H9 (cell line): ENCODE results near the gene LRRC55. TPM values are rescaled to one million over a fixed set of nuclear protein-coding genes. Genes with fewer than 3 reads are reported as not detected.

Experiments
- DNase-seq: peaks from one replicate; pipeline ENCODE4 v3.0.0-alpha.2; 2017
- H2AFZ ChIP-seq: one replicate; pipeline ENCODE4 v1.6.1; 2013; ENCODE audit warnings: mild to moderate bottlenecking, low read length, control low read depth, moderate library complexity
- H2AK5ac ChIP-seq: 2 replicates; pipeline ENCODE4 v1.6.1; 2013; ENCODE audit warnings: low read length, control low read depth, mixed read lengths; ENCODE audit not compliant: insufficient read length
- H2BK120ac ChIP-seq: one replicate; pipeline ENCODE4 v1.6.1; 2013; ENCODE audit warnings: low read depth, mild to moderate bottlenecking, low read length, control low read depth, inconsistent platforms; ENCODE audit not compliant: poor library complexity, severe bottlenecking
- H2BK12ac ChIP-seq: 2 replicates; pipeline ENCODE4 v1.6.1; 2013; ENCODE audit warnings: low read length, control low read depth, mixed read lengths, low read depth; ENCODE audit not compliant: insufficient read length
- H2BK15ac ChIP-seq: 2 replicates; pipeline ENCODE4 v1.6.1; 2013; ENCODE audit warnings: low read depth, low read length, control low read depth
- H2BK20ac ChIP-seq: one replicate; pipeline ENCODE4 v1.6.1; 2013; ENCODE audit warnings: low read depth, mild to moderate bottlenecking, low read length, control low read depth, inconsistent platforms; ENCODE audit not compliant: poor library complexity, severe bottlenecking
- H2BK5ac ChIP-seq: 2 replicates; pipeline ENCODE4 v1.6.1; 2013; ENCODE audit warnings: low read length, control low read depth, mixed read lengths; ENCODE audit not compliant: insufficient read length
- H3K14ac ChIP-seq: 2 replicates; pipeline ENCODE4 v1.6.1; 2013; ENCODE audit warnings: low read length, control low read depth; ENCODE audit not compliant: insufficient read depth
- H3K18ac ChIP-seq: 2 replicates; pipeline ENCODE4 v1.6.1; 2013; ENCODE audit warnings: low read depth, mild to moderate bottlenecking, mixed read lengths, low read length, control low read depth; ENCODE audit not compliant: insufficient read length
- H3K23ac ChIP-seq: 2 replicates; pipeline ENCODE4 v1.6.1; 2013; ENCODE audit warnings: low read length, control low read depth, mixed read lengths, low read depth; ENCODE audit not compliant: insufficient read length
- H3K23me2 ChIP-seq: 2 replicates; pipeline ENCODE4 v1.6.1; 2013; ENCODE audit warnings: low read depth, mild to moderate bottlenecking, mixed read lengths, low read length, control low read depth; ENCODE audit not compliant: insufficient read length, poor library complexity, severe bottlenecking
- H3K27ac ChIP-seq: 2 replicates; pipeline ENCODE4 v1.5.1; 2013; ENCODE audit warnings: low read length, control low read depth, mixed read lengths, low read depth; ENCODE audit not compliant: insufficient read length
- H3K27me3 ChIP-seq: 2 replicates; pipeline ENCODE4 v1.6.1; 2013; ENCODE audit warnings: low read length, control low read depth, inconsistent platforms; ENCODE audit not compliant: insufficient read depth
- H3K4ac ChIP-seq: 2 replicates; pipeline ENCODE4 v1.6.1; 2013; ENCODE audit warnings: low read depth, mild to moderate bottlenecking, control low read depth, inconsistent platforms, low read length, moderate library complexity
- H3K4me1 ChIP-seq: 2 replicates; pipeline ENCODE4 v1.6.1; 2013; ENCODE audit warnings: low read length, control low read depth, inconsistent platforms; ENCODE audit not compliant: insufficient read depth
- H3K4me2 ChIP-seq: 2 replicates; pipeline ENCODE4 v1.6.1; 2013; ENCODE audit warnings: low read length, control low read depth, mixed read lengths; ENCODE audit not compliant: insufficient read length, insufficient read depth
- H3K56ac ChIP-seq: 2 replicates; pipeline ENCODE4 v1.6.1; 2013; ENCODE audit warnings: low read depth, mild to moderate bottlenecking, mixed read lengths, low read length, control low read depth; ENCODE audit not compliant: insufficient read length
- H3K79me1 ChIP-seq: 2 replicates; pipeline ENCODE4 v1.6.1; 2013; ENCODE audit warnings: low read depth, mild to moderate bottlenecking, moderate library complexity, low read length, control low read depth, inconsistent platforms; ENCODE audit not compliant: insufficient read depth, poor library complexity, severe bottlenecking
- H3K79me2 ChIP-seq: 2 replicates; pipeline ENCODE4 v1.6.1; 2013; ENCODE audit warnings: low read length, control low read depth, inconsistent platforms; ENCODE audit not compliant: insufficient read depth
- H3K9ac ChIP-seq: 2 replicates; pipeline ENCODE4 v1.6.1; 2013; ENCODE audit warnings: low read length, control low read depth, mixed read lengths; ENCODE audit not compliant: insufficient read length; ENCODE audit errors: extremely low read depth
- H3K9me3 ChIP-seq: one replicate; pipeline ENCODE4 v1.6.1; 2013; ENCODE audit warnings: low read depth, low read length, inconsistent platforms; ENCODE audit not compliant: control insufficient read depth
- H3T11ph ChIP-seq: one replicate; pipeline ENCODE4 v1.6.1; 2013; ENCODE audit warnings: mild to moderate bottlenecking, low read length, control low read depth, inconsistent platforms
- H4K20me1 ChIP-seq: one replicate; pipeline ENCODE4 v1.6.1; 2013; ENCODE audit not compliant: control insufficient read depth, insufficient read length, insufficient read depth
- H4K5ac ChIP-seq: 2 replicates; pipeline ENCODE4 v1.6.1; 2013; ENCODE audit warnings: low read depth, mild to moderate bottlenecking, mixed read lengths, low read length, control low read depth; ENCODE audit not compliant: insufficient read length
- H4K8ac ChIP-seq: replicated peaks from 2 replicates; pipeline ENCODE4 v1.6.1; 2013; ENCODE audit warnings: low read length, control low read depth, mixed read lengths, low read depth; ENCODE audit not compliant: insufficient read length
- H4K91ac ChIP-seq: 2 replicates; pipeline ENCODE4 v1.6.1; 2013; ENCODE audit warnings: low read depth, mild to moderate bottlenecking, moderate library complexity, mixed read lengths, low read length, control low read depth; ENCODE audit not compliant: insufficient read length
- H3K27ac Mint-ChIP-seq, 3 experiments: 2 replicates in 2 of 3; 3 replicates in 1 of 3; pipeline ENCODE4 v1.8.0; 2020 to 2021; ENCODE audit warnings: mixed read lengths in 3 of 3, mild to moderate bottlenecking in 1 of 3, moderate library complexity in 1 of 3
- H3K27me3 Mint-ChIP-seq: 2 replicates; pipeline ENCODE4 v1.8.0; 2021; ENCODE audit warnings: low read depth, mild to moderate bottlenecking, moderate library complexity, mixed read lengths
- H3K36me3 Mint-ChIP-seq, 3 experiments: 2 replicates in 2 of 3; 3 replicates in 1 of 3; pipeline ENCODE4 v1.8.0; 2020 to 2021; ENCODE audit warnings: low read depth in 3 of 3, mixed read lengths in 3 of 3; ENCODE audit not compliant: insufficient read depth in 1 of 3
- H3K4me1 Mint-ChIP-seq, 2 experiments: 2 replicates each; pipeline ENCODE4 v1.8.0; 2020; ENCODE audit warnings: mixed read lengths in 2 of 2
- H3K4me3 Mint-ChIP-seq, 2 experiments: 2 replicates in 1 of 2; 3 replicates in 1 of 2; pipeline ENCODE4 v1.8.0; 2020 to 2021; ENCODE audit warnings: mild to moderate bottlenecking in 2 of 2, mixed read lengths in 2 of 2, moderate library complexity in 1 of 2
- H3K9me3 Mint-ChIP-seq, 2 experiments: 2 replicates in 1 of 2; 3 replicates in 1 of 2; pipeline ENCODE4 v1.8.0; 2020; ENCODE audit warnings: mild to moderate bottlenecking in 2 of 2, mixed read lengths in 2 of 2, moderate library complexity in 1 of 2
- CTCF ChIP-seq: fragments of 200-600 bp; sonication (generic); conservative IDR thresholded peaks from 3 replicates; pipeline ENCODE4 v1.8.0; 2021; ENCODE audit warnings: antibody characterized with exemption, mild to moderate bottlenecking
- WGBS: extraction: QIAGEN DNeasy Blood & Tissue Kit; methylation state at CpG from one replicate; pipeline ENCODE4 v1.1.7; 2013; ENCODE audit warnings: missing lambda C conversion rate, low lambda C conversion rate, mixed read lengths; ENCODE audit not compliant: insufficient read length; ENCODE audit errors: extremely low coverage; 5-methylcytosine and 5-hydroxymethylcytosine counted together
- total RNA-seq: library from RNA; stranded (reverse); gene quantifications from 2 replicates; pipeline ENCODE4 v1.2.1, GENCODE V29; 2021

The LRRC55 gene
- total RNA-seq, 1 experiment from 2014 or later: 1.0 TPM

DNA sequence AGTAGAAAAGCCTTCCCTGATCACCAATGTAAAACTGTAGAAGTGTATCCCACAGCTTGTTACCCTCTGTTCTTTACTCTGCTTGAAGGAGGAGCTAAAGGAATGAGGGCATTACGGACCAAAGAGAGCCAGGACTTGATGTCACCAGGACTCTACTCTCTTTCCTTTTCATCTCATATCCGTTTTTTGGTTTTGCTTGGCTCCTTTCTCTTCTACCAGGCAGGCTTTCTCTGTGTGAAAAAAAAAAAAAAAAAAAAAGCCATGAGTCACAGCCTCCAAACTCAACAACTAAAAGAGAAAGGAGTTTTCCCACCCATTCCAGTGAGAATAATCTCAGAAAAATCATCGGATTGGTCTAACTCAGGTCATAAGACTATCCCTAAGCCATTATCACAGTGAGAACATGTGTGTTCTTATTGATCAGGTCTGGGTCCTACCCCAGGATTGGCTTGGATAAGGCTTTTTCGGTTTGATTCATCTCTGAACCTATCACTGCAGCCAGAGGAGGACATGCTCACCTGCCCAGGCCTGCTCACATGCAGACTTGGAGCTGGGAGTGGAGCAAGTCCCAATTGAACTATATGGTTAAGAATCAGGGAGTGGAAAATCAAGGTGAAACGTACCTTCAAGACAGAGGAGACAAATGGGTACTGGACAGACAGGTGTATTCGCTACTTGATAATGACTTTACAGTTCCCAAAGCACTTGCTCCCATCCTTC lies 19.4 kb upstream of the LRRC55 start:
- H4K20me1 ChIP-seq: peaks cover 2% of the 10 kb centered on the region
- no peak overlapping the region for H3T11ph ChIP-seq
- Mint-ChIP-seq H3K36me3 (no peaks in the 10 kb centered on the region), H3K4me3 (no peak overlapping the region), H3K4me1 (peaks cover 4 to 7% of the 10 kb centered on the region in 2 experiments), H3K27me3 (peaks cover 17% of the 10 kb centered on the region), H3K9me3 (no peaks in the 10 kb centered on the region), H3K27ac (no peak overlapping the region)
- H3K27ac ChIP-seq: no peak overlapping the region
- no peaks in the 10 kb centered on the region for H3K79me1 ChIP-seq
- no peak overlapping the region for H4K5ac ChIP-seq
- no peaks in the 10 kb centered on the region for H3K4me1 ChIP-seq
- WGBS: no CpG with 5 or more reads among the region's 6 CpGs
- no peak overlapping the region for H2BK12ac ChIP-seq
- no peak overlapping the region for H2BK15ac ChIP-seq
- H2AK5ac ChIP-seq: no peak overlapping the region
- H3K79me2 ChIP-seq: no peaks in the 10 kb centered on the region
- H3K18ac ChIP-seq: no peak overlapping the region
- no peak overlapping the region for H2BK5ac ChIP-seq
- H3K9ac ChIP-seq: no peak overlapping the region
- no peak overlapping the region for H2BK120ac ChIP-seq
- H3K56ac ChIP-seq: no peak overlapping the region
- no peak overlapping the region for H3K14ac ChIP-seq
- no peaks in the 10 kb centered on the region for H3K23me2 ChIP-seq
- H2AFZ ChIP-seq: no peak overlapping the region
- no peaks in the 10 kb centered on the region for H3K9me3 ChIP-seq
- H3K23ac ChIP-seq: no peak overlapping the region
- no peak overlapping the region for H4K8ac ChIP-seq
- TF ChIP-seq CTCF: no peak
- H3K27me3 ChIP-seq: no peaks in the 10 kb centered on the region
- H3K4me2 ChIP-seq: no peak overlapping the region
- H2BK20ac ChIP-seq: no peak overlapping the region
- no peak for DNase-seq
- H4K91ac ChIP-seq: no peak overlapping the region
- no peak overlapping the region for H3K4ac ChIP-seq
